Stomach (tissue), 9 donors: ENCODE measurements around the gene RHCG. TPM values are rescaled to one million over a fixed set of nuclear protein-coding genes. Genes with fewer than 3 reads are reported as not detected.

Experiments
- DNase-seq, 2 donors: peaks; one replicate each; pipeline versions ENCODE4 v3.0.0 to v3.0.0-alpha.2; 2013 to 2019
- H3K27ac ChIP-seq, 5 donors: fragments of 200-600 bp in 4 of 5; sonication (generic) in 4 of 5; one replicate each; pipeline ENCODE4 v1.5.1; 2013 to 2019; ENCODE audit warnings: mild to moderate bottlenecking in 1 of 5, moderate library complexity in 1 of 5
- H3K27me3 ChIP-seq, 3 donors: fragments of 200-600 bp; sonication (generic); one replicate each; pipeline ENCODE4 v1.5.1; 2017 to 2019; ENCODE audit warnings: mixed run types in 1 of 3
- H3K36me3 ChIP-seq, 4 donors: fragments of 200-600 bp; sonication (generic); 1 replicate in 3 of 4; 2 replicates in 1 of 4; pipeline ENCODE4 v1.5.1; 2016 to 2019
- H3K4me1 ChIP-seq, 4 donors: fragments of 200-600 bp; sonication (generic); one replicate each; pipeline ENCODE4 v1.5.1; 2016 to 2019
- H3K4me3 ChIP-seq, 4 donors: fragments of 200-600 bp; sonication (generic) in 3 of 4; one replicate each; pipeline ENCODE4 v1.5.1; 2016 to 2019; ENCODE audit warnings: mild to moderate bottlenecking in 1 of 4
- H3K9me3 ChIP-seq, 4 donors: fragments of 200-600 bp; sonication (generic); one replicate each; pipeline ENCODE4 v1.5.1; 2016 to 2019
- CTCF ChIP-seq, 7 experiments: fragments of 450-650 bp in 4 of 7; fragments of 200-600 bp in 3 of 7; sonication (generic) in 3 of 7; IDR thresholded peaks; one replicate each; pipeline ENCODE4 v1.5.1; 2016 to 2019; ENCODE audit warnings: antibody characterized with exemption in 7 of 7, control low read depth in 2 of 7, mild to moderate bottlenecking in 1 of 7
- EP300 ChIP-seq: sonication (generic); formaldehyde crosslinking; IDR thresholded peaks from one replicate; pipeline ENCODE4 v1.6.1; 2017; ENCODE audit warnings: antibody characterized with exemption
- POLR2A ChIP-seq, 4 donors: fragments of 450-650 bp; IDR thresholded peaks; one replicate each; pipeline ENCODE4 v1.6.1; 2016; ENCODE audit warnings: antibody characterized with exemption in 4 of 4, control low read depth in 2 of 4, mild to moderate bottlenecking in 1 of 4, moderate library complexity in 1 of 4
- POLR2AphosphoS5 ChIP-seq, 3 donors: sonication (generic); formaldehyde crosslinking; IDR thresholded peaks; one replicate each; pipeline ENCODE4 v1.6.1; 2016; ENCODE audit warnings: antibody characterized with exemption in 3 of 3
- WGBS, 5 donors: extraction: QIAGEN DNeasy Blood & Tissue Kit in 3 of 5; methylation state at CpG; one replicate each; pipeline versions ENCODE4 v1.1.5 to v1.1.7; 2013 to 2018; 5-methylcytosine and 5-hydroxymethylcytosine counted together
- intact Hi-C: fragments of 100-400 bp; cut with DNase I; formaldehyde crosslinking; loops from one replicate; pipeline ENCODE4 v1.15.1; 2023; ENCODE audit warnings: low total_unique reads
- polyA plus RNA-seq, 3 donors: library from polyadenylated mRNA; stranded (reverse); fragments of 200-250 nt; gene quantifications; one replicate each; pipeline ENCODE4 v1.2.3, GENCODE V29; 2013
- total RNA-seq, 5 donors: library from RNA; depleted of rRNA; stranded (reverse); fragments of >200 nt; gene quantifications; one replicate each; pipeline versions ENCODE4 v1.1.0 to v1.2.3, GENCODE V29; 2014 to 2016
- donor health status: healthy with polysubstance abuse.
- donor health status: Bipolar disorder and iron deficiency.
- donor health status: healthy.

RHCG gene
- total and polyA plus RNA-seq, 8 donors: 0.19 to 1,120 (median 4.4) TPM; not detected in 2

- no peak overlapping the region for H3K27ac ChIP-seq
- intact Hi-C loops: no loop called here
- no peak for DNase-seq
- no peaks in the 10 kb centered on the region for H3K9me3 ChIP-seq
- WGBS, 5 donors: 66 to 79% (median 72%) methylated on average over 14 to 16 of the region's 16 CpGs
- no peak for TF ChIP-seq POLR2A (IDR thresholded peaks at IDR 0.05)
- TF ChIP-seq CTCF (IDR thresholded peaks at IDR 0.05): no peak
- TF ChIP-seq POLR2AphosphoS5 (IDR thresholded peaks at IDR 0.05): no peak
- TF ChIP-seq EP300: no peak
- H3K27me3 ChIP-seq: peaks cover 5 to 98% (median 61%) of the 10 kb centered on the region in 3 donors
- no peak overlapping the region for H3K4me3 ChIP-seq
- H3K36me3 ChIP-seq: no peaks in the 10 kb centered on the region
- H3K4me1 ChIP-seq: peaks cover 0 to 10% (median 7%) of the 10 kb centered on the region in 4 donors
These were observed 3.3 kb downstream of the RHCG start for GRCh38 chr15:89492934-89493631.

GRCh38 chr15:89492111-89492641 is 4.2 kb downstream of the RHCG start:
- H3K36me3 ChIP-seq: no peaks in the 10 kb centered on the region
- no peak overlapping the region for H3K4me3 ChIP-seq
- no peak for DNase-seq
- intact Hi-C loops: no loop called here
- no peak overlapping the region for H3K27ac ChIP-seq
- H3K27me3 ChIP-seq: peaks cover 5 to 99% (median 64%) of the 10 kb centered on the region in 3 donors
- WGBS, 5 donors: 26 to 36% (median 27%) methylated on average over 5 of the region's 5 CpGs
- peaks cover 0 to 10% (median 7%) of the 10 kb centered on the region in 4 donors for H3K4me1 ChIP-seq
- TF ChIP-seq CTCF (IDR thresholded peaks at IDR 0.05) (no peak), POLR2A (IDR thresholded peaks at IDR 0.05) (no peak), POLR2AphosphoS5 (IDR thresholded peaks at IDR 0.05) (no peak), EP300 (no peak)
- no peaks in the 10 kb centered on the region for H3K9me3 ChIP-seq

- peaks cover 0 to 8% (median 3%) of the 10 kb centered on the region in 4 donors for H3K4me1 ChIP-seq
- intact Hi-C loops: no loop called here
- no peaks in the 10 kb centered on the region for H3K36me3 ChIP-seq
- H3K9me3 ChIP-seq: no peaks in the 10 kb centered on the region
- H3K27me3 ChIP-seq: peaks cover 3 to 99% (median 66%) of the 10 kb centered on the region in 3 donors
- no peak for TF ChIP-seq EP300
- TF ChIP-seq POLR2AphosphoS5 (IDR thresholded peaks at IDR 0.05): no peak
- DNase-seq: no peak
- H3K4me3 ChIP-seq: no peak overlapping the region
- 55 to 61% (median 58%) methylated on average over 8 of the region's 8 CpGs for WGBS, 5 donors
- no peak overlapping the region for H3K27ac ChIP-seq
These were observed 5.5 kb downstream of the RHCG start for GRCh38 chr15:89490814-89491315.

GRCh38 chr15:89490081-89490813 is 6.1 kb downstream of the RHCG start:
- no peaks in the 10 kb centered on the region for H3K36me3 ChIP-seq
- WGBS, 5 donors: 49 to 64% (median 56%) methylated on average over 10 of the region's 10 CpGs

More at GRCh38 chr15:89490081-89490813, 6.1 kb downstream of the RHCG start:
- TF ChIP-seq POLR2AphosphoS5 (IDR thresholded peaks at IDR 0.05) (no peak), CTCF (IDR thresholded peaks at IDR 0.05) (no peak), EP300 (no peak), POLR2A (IDR thresholded peaks at IDR 0.05) (no peak)
- Histone ChIP-seq H3K4me1 (peaks cover 0 to 8% (median 3%) of the 10 kb centered on the region in 4 donors), H3K27ac (no peak overlapping the region), H3K4me3 (no peak overlapping the region), H3K27me3 (peaks cover 0 to 99% (median 61%) of the 10 kb centered on the region in 3 donors), H3K9me3 (no peaks in the 10 kb centered on the region)
- intact Hi-C loops: no loop called here
- no peak for DNase-seq
